GM18861 (cell line): ENCODE data around the gene STXBP3.
"Not testable (repeated sequence)": the region's sequence is repeated elsewhere in the genome, so short reads cannot be mapped to it uniquely, and the experiment has no call there.

Experiments
- ATAC-seq: cut with Tn5 transposase; IDR thresholded peaks from one replicate; pipeline ENCODE4 v1.9.1; 2021; ENCODE audit not compliant: unreplicated experiment

STXBP3 gene, protein sequence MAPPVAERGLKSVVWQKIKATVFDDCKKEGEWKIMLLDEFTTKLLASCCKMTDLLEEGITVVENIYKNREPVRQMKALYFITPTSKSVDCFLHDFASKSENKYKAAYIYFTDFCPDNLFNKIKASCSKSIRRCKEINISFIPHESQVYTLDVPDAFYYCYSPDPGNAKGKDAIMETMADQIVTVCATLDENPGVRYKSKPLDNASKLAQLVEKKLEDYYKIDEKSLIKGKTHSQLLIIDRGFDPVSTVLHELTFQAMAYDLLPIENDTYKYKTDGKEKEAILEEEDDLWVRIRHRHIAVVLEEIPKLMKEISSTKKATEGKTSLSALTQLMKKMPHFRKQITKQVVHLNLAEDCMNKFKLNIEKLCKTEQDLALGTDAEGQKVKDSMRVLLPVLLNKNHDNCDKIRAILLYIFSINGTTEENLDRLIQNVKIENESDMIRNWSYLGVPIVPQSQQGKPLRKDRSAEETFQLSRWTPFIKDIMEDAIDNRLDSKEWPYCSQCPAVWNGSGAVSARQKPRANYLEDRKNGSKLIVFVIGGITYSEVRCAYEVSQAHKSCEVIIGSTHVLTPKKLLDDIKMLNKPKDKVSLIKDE

DNA sequence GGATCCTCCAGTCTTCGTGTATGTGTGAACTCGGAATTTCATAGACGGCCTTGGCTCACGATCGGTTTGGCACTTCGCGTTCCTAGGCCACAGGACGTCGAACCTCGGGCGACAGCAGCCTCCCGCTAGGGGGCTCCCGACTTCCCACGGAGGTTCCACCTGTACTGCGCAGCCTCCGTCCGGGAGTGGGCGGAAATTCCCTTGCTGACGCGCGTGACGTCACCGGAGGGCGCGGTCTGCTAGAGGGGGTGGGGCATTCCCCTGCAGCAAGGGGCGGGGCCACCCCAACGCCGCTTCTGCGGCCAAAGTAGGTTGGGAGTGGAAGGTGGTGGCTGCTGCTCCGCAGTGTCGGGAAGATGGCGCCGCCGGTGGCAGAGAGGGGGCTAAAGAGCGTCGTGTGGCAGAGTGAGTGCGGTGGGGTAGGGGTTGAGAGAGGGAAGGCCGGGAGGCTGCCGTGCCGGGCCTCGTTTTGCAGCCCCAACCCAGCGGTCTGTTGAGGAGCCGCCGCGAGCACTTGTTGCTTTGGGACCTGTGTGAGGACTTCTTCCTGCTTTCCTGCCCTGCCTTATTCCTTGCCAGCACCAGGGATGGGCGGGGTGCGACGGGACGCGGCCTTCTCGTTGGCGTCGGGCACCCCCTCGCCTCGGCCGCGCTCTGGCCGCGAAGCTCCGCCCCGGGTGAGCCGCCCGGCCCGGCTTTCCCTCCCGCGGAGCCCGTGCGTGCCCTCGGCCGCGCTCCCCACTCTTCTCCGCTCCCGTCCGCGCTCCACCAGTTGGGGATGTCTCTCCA lies at the start of gene STXBP3:
Gene STXBP3 (plus strand): TSS at position 293 of the 789 bp plus-strand sequence. CDS start 64 bp downstream, at position 357.
- peak; percentile 87 for ATAC-seq

DNA sequence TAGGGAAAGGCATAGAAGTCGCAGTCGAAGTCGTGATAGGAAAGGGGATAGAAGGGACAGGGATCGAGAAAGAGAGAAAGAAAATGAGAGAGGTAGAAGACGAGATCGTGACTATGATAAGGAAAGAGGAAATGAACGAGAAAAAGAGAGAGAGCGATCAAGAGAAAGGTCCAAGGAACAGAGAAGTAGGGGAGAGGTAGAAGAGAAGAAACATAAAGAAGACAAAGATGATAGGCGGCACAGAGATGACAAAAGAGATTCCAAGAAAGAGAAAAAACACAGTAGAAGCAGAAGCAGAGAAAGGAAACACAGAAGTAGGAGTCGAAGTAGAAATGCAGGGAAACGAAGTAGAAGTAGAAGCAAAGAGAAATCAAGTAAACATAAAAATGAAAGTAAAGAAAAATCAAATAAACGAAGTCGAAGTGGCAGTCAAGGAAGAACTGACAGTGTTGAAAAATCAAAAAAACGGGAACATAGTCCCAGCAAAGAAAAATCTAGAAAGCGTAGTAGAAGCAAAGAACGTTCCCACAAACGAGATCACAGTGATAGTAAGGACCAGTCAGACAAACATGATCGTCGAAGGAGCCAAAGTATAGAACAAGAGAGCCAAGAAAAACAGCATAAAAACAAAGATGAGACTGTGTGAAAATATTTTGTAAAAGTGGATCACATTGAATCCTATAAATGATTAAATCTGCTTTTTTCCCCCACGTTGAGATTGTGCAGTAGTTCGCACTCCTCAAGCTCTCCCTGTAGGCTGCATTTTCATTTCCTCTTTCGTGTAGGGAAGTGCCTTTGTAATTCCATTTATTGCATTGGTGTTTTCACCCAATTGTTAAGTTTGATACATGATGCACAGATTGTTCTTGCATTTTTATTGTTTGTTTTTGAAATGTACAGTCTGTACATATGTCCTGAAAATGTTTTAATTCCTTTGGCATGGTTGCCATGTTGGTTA lies 46.8 kb upstream of the STXBP3 start:
- ATAC-seq: no peak

DNA sequence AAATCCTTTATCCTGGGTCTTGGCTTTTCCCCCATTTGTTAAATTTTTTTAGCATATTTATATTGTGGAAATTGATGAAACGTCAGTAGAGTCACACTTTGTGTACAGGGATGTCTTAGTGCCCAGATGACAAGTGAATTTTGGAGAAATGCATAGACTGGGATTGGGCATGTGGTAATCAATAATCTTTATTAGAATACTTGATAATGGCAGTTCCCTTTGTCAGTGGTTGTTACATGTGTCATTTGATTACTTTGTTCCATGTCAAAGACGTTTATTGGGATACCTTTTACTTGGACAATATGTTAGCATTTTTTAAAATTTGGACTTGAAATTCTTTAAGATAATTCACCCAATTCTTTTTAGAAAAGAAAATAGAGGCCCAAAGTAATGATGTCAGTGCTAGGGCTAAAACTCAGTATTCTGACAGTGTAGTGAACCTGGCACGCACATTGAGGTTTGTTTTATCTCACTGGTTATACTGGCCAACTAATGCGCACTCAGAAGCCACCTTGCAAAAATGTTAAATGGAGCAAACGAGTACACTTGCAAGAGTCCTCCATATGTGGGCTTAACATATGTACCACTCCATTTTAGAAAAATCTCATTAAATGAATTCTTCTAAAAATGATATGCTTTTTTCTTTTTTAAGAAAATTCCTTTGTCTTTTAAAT lies 45.2 kb upstream of the STXBP3 start:
- ATAC-seq: no peak

DNA sequence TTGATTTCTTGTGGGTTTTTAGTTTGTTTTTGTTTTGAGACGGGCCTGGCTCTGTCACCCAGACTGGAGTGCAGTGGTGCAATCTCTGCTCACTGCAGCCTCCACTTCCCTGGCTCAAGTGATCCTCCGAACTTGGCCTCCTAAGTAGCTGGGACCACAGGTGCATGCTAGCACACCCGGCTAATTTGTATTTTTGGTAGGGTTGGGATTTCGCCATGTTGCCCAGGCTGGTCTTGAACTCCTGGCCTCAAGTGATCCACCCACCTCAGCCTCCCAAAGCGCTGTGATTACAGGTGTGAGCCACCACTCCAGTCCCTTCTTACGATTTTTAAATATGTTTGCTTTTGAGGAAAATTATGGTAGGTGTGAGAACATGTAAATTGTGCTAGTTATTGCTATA lies 44.4 kb upstream of the STXBP3 start:
- ATAC-seq: not testable (repeated sequence)

DNA sequence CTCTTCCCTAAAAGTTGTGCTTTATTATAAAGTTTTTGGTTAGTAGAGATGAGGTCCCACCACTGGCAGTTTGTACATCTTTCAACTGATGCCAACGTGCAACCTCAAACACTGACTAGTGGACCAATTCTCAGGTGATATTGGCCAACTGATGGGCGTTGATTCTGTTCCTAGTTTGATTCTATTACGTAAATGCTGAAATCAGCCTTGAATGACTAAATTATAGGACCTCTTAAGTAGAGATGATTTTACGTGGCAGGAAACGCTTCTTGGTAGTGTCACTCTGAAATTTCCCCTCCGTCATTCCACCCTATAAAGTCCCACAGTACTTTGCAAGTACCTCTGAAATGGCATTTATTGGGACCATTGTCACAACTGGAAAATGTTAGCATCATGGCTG lies 42.5 kb upstream of the STXBP3 start:
- ATAC-seq: no peak

DNA sequence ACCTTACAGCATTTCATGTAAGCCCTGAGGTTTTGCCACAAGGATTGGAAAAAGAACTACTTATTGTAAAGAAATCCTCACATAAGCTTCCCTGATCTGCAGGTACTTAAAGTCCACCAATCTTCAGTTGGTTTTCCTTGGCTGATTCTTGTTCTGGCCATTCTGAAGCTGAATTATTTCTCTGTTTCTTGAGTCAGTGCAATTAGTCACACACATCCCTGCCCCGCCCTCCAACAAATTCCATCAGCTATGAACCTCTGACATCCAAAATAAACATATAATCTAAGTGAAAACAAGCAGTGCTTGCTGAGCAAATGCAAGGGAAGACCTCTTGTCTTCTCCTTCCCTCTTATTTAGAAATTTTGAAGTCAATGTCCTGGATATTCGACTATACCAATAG lies 42.0 kb upstream of the STXBP3 start:
- no peak for ATAC-seq

DNA sequence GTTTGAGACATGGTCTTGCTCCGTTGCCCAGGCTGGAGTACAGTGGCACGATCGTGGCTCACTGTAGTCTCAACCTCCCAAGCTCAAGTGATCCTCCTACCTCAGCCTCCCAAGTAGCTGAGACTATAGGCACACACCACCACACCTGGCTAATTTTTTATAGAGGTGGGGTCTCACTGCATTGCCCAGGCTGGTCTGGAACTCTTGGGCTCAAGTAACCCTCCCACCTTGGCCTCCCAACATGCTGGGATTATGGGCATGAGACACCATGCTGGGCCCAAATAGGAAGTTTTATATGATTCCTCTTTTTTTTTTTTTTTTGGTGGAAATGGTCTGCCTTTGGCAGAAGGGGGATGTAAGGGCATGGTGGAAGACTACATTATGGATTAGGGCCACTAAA lies 39.8 kb upstream of the STXBP3 start:
- ATAC-seq: no peak

DNA sequence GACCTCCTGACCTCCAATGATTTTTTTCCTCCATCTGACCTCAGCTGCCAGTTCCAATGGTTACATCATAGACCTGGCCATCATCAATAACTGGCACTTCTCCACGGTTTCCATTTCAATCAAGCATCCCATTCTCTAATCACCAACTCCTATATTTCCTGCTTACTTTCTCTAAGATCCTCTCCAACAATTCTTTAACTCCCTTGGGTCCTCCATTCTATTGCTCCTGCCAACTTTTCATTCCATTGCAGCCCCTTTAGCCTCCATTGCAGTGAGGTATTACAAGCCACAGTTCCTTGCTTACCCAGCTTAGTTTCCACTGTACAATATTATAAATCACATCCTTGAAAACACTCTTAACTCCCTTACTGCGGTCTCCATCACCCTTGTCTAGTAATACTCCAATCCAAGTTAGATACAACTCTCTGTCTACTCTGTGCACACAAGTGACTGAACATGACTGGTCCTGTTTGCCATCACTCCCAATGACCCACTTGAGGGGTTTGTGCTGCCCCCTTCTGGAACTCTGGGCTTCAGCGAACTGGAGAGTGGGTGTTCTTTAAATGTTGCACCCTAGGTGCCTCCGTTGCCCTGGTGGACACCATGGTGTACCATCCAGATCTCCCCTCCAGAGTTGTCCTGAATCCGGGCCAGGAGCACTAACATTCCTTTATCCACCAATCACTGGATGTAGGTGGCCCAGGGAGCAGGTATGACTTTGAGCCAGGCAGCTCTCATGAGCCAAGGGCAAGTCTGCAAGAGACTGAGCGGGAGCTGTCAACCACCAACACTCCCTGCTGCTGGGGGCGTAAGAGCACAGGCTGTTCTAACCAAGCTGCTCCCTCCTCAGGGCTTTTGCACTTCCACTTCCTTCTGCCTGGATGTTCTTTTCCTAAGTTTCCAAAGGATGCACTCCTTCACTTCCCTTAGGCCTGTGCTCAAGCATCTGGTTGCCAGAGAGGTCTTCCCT lies 37.5 kb upstream of the STXBP3 start:
- no peak for ATAC-seq

DNA sequence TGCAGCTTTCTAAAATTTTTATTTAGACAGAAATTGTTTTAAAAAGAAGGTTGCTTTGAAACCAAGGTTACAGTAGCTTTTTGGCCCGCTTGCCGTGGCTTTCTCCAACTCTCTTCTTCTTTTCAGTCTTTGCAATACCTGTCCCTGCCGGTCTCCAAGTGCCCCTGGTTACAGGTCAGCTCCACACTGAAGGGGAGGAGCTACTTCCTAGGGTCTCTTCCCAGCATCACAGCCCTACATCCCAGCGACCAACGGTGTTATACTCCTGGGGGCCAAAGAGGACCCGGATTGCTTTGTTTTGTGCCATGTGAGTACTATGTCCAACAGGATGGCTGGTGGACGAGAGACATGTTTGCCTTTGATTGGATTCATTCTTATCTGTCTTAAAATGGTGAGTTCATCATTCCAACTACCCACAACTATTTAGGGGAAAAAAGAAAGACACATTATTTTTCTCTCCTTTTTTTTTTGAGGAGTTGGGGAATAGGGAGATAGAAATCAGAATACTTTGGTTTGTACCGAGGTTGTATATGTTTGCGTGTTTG lies 33.8 kb upstream of the STXBP3 start, which contains the start of gene FNDC7:
Gene FNDC7 (plus strand): TSS at position 303 of the 545 bp plus-strand sequence. CDS start 26 bp downstream, at position 329.
- no peak for ATAC-seq

DNA sequence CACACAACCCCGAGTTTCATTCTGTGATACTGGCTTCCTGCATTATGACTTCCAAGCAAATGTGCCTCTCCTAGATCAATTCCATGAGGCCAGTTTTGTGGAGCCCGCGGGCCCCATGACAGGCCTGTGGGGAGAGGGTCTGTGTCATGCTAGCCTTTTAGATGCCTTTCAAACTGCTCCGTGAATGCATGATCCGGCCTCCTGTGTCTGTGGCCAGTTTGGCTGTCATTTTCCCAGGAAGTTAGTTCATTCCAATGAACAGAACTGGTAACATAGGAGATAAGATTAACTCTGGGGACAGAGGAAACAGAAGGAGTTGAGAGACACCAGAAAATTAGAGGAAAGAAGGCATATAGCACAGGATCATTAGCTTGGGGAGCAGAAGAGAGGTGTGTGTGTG lies 30.5 kb upstream of the STXBP3 start:
- ATAC-seq: no peak

DNA sequence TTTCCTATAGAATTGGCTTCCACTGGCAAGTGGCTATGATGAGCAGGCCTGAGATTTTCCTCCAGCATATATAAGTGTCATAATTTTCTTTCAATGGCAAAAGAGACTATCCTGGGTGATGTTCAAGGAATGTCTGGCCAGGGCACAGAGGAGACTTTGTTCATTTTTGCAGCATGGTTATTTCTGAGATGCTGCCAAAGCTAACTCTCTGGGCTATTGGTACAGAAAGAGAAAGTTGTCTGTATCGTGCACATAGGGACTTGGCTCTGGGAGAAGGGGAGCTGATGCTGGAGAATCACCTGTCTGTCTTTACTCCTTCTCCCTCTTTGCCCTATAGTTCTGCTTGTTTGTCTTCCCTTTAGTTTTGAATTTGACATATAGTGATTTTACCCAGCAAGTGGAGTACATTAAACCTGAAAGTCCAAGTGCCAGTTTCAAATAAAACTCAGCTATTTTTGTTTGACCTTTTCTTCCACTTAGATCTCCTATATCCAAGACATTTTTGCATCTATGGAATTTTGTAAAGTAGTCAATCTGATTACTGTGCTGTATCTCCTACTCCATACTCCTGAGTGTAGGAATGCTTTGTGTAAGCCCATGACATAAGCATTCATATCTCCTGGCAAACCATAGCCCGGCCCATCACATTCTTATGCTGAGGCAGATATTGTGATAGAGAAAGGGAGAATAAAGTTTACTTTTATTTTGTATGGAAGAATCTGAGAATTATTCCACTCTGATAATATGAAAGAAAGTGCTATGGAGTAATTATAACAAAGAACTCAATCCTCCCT lies 29.8 kb upstream of the STXBP3 start:
- no peak for ATAC-seq

DNA sequence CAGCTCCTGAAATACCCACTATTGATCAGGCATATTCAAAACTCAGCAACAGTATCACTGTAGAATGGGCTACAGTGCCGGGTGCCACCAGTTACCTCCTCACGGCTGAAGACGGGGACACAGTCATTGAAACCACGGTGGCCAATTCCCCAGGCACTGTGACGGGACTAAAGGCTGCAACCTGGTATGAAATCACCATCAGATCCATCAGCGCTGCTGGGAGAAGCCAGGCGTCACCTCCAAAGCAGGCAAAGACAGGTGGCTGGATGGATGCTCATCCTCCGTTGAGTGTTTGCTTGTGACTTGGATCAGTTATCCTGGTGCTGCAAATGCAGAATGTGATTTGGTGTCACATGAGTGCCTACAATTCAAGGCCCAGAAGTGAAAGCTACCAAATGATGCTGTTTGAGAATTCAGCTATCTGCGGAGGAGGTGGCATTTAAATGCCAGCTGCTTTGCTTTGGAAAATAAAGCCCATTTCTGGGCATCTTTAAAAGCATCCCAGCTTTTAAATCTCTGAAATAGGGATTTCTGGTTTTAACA lies 28.6 kb upstream of the STXBP3 start:
- no peak for ATAC-seq

DNA sequence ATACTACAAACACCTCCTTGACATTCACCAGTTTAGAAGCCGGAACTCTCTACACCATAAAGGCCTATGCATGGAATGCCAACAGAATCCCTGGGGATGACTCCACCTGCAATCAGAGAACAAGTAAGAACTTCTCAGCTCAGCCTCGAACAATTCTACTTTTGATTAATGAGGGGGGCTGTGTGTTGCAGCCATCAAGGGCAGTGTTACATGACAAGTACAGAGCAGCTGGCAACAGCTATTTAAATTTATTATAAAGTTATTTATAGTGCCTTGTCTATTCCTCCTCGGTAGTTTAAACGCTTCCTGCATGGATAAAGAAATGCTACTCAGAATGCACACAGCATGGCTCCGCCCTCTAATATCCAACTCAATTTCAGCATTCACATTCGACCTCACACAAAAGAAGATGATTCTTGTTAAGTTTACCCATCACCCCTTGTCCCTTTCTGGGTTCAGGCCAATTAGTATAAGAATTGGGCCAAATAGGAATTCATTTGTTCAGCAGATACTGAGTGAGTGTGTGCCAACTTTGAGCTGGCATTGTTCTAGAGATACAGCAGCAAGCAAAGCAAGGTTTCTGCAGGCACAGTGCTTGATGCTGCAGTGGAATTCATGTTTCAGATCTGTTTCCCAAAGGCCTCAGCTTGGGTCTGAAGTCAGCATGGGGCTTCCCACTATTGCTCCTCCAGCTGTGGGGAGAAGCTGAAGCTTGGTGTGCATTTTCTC lies 27.4 kb upstream of the STXBP3 start:
- no peak for ATAC-seq

DNA sequence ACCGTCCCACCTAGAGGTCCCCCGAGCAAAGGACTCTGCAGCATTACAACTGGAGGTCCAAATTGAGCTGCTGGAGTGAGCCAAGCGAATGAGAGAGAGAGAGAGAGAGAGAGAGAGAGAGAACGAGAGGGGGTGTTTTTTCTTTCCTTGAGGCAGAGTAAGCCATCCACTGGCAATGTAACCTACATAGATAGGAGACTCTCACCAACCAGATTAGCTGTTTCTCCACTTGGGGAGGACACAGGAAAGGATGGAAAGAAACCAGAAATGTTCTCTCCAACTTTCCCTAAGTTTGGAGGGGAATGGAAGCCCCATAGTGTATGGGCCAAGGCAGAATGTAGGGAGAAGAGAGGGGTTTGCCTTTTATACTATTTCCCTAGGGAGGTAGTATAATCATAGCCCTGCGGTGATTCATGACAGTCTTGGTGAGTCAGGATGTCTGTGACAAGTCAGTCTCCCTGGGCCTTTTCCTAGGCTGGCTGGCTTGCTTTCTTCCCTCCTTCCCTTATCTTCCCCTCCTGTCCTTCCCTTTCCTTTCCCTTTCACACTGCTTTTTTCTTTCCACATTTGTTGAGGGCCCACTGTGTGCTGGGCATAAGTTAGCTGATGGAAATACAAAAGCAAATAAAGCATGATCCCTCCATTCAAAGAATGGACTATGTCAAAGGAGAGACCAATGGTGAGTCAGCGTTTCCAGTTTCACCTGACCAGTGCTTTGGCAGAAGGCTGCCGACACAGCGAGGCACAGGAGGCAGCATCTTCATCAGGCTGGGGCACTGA lies 26.6 kb upstream of the STXBP3 start:
- no peak for ATAC-seq

DNA sequence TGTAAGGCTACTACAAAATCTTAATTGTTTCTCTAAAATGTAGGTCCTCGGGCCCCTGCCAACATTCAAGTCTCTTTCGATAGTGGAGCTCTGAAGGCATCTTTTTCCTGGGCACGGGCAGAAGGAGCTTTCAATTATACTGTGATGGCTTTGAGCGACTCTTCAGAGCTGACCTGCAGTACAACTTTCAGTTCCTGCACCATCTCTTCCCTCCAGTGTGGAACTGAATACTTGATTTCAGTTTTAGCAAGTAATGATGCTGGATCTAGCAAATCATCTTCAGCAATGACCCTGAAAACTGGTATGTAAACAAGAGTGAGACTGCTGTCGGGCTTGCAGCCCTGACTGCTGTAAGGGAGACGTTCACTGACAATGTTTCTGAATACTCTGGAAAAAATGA lies 24.2 kb upstream of the STXBP3 start:
- no peak for ATAC-seq

DNA sequence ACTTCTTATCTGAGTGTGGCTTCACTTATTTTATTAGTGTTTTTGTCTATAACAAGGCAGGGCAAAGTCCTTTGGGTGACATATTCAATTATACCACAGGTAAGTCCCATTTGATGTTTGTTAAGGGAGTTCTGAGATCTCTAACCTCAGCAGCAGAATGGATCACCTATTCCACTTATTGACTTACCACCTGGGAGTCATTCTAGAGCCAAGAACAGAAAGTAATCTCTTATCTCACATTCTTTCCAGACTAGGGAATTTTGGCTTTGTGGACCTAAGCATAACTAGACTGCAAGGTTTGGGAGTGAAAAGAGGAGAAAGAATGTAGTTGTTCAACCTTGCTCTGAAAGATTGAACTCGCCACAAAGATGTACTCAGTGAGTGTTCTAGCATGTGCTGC lies 20.6 kb upstream of the STXBP3 start:
- ATAC-seq: no peak
